ENCODE measurements around the gene AS3MT.
A peak's percentile ranks its signal among the peaks of the same experiment; 100 is the strongest.
"Not testable (repeated sequence)": the region's sequence is repeated elsewhere in the genome, so short reads cannot be mapped to it uniquely, and the experiment has no call there.

The AS3MT gene, protein sequence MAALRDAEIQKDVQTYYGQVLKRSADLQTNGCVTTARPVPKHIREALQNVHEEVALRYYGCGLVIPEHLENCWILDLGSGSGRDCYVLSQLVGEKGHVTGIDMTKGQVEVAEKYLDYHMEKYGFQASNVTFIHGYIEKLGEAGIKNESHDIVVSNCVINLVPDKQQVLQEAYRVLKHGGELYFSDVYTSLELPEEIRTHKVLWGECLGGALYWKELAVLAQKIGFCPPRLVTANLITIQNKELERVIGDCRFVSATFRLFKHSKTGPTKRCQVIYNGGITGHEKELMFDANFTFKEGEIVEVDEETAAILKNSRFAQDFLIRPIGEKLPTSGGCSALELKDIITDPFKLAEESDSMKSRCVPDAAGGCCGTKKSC

DNA sequence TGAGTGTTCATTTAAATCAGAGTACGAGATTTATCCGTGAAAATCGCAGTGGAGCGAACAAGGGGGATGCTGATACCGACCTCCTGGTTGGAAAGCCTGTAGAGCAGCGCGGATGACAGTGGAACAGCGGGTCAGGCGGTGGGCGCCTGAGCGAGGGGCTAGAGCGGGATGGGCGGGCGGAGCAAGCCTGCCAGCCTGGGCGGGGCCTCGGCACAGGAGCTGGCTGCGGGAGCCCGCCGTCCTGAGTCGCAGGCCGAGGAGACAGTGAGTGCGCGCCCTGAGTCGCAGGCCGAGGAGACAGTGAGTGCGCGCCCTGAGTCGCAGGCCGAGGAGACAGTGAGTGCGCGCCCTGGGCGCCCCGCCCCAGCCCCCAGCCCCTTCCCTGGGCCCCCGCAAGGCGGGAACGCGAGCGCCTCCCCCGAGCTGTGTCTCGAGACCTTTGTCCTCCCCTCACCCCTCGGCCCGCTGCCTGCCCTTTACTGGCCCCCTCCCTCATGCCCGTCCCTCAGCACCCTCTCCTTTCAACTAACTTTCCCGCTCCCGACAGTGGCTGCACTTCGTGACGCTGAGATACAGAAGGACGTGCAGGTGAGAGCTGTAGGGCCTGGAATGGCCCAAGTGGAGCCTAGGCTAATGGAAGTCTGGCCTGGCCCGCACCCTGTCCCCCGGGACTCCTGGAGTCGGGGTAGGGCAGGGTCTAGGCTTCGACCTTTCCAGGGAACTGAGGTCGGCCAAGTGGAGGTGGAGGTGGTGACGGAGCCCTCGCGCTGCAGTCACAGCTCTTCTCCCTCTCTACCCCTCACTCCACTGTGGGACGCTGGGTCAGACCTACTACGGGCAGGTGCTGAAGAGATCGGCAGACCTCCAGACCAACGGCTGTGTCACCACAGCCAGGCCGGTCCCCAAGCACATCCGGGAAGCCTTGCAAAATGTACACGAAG lies at the start of gene AS3MT:
TSS of gene AS3MT (plus strand) at position 213 of the 941 bp plus-strand sequence. CDS start at position 336, 123 bp downstream.
- H2AFZ ChIP-seq (ENCODE audit: low read depth, low read length) = peak within 1 kb of the TSS; percentile 92; the same call in 1 of the 2 replicates
- no peaks in the 10 kb centered on the region for H3K79me2 ChIP-seq (ENCODE audit: low read length)
- no peak for TF ChIP-seq EZH2phosphoT487 (IDR thresholded peaks at IDR 0.05; ENCODE audit: low read depth)
- TF ChIP-seq, protein P1, sequence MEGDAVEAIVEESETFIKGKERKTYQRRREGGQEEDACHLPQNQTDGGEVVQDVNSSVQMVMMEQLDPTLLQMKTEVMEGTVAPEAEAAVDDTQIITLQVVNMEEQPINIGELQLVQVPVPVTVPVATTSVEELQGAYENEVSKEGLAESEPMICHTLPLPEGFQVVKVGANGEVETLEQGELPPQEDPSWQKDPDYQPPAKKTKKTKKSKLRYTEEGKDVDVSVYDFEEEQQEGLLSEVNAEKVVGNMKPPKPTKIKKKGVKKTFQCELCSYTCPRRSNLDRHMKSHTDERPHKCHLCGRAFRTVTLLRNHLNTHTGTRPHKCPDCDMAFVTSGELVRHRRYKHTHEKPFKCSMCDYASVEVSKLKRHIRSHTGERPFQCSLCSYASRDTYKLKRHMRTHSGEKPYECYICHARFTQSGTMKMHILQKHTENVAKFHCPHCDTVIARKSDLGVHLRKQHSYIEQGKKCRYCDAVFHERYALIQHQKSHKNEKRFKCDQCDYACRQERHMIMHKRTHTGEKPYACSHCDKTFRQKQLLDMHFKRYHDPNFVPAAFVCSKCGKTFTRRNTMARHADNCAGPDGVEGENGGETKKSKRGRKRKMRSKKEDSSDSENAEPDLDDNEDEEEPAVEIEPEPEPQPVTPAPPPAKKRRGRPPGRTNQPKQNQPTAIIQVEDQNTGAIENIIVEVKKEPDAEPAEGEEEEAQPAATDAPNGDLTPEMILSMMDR (IDR thresholded peaks at IDR 0.05; ENCODE audit: low read depth, low read length) = no peak
- H3K4me3 ChIP-seq (ENCODE audit: low read length) = peak within 1 kb of the TSS; percentile 84
- H3K4me1 ChIP-seq (ENCODE audit: low read length) = no peaks in the 10 kb centered on the region
- no peak within 1 kb of the TSS for H3K27ac ChIP-seq (ENCODE audit: low read length)
- no peaks in the 10 kb centered on the region for H3K9me3 ChIP-seq (ENCODE audit: insufficient read depth, low read length)
- H3K4me2 ChIP-seq (ENCODE audit: low read length) = peak within 1 kb of the TSS; percentile 72
- no peaks in the 10 kb centered on the region for H4K20me1 ChIP-seq (ENCODE audit: insufficient read depth, low read length)
- no peaks in the 10 kb centered on the region for H3K36me3 ChIP-seq (replicated peaks; ENCODE audit: low read depth, low read length)
- peak within 1 kb of the TSS; percentile 61 for H3K9ac ChIP-seq (ENCODE audit: low read length)
- H3K27me3 ChIP-seq (ENCODE audit: low read depth, low read length) = no peaks in the 10 kb centered on the region

DNA sequence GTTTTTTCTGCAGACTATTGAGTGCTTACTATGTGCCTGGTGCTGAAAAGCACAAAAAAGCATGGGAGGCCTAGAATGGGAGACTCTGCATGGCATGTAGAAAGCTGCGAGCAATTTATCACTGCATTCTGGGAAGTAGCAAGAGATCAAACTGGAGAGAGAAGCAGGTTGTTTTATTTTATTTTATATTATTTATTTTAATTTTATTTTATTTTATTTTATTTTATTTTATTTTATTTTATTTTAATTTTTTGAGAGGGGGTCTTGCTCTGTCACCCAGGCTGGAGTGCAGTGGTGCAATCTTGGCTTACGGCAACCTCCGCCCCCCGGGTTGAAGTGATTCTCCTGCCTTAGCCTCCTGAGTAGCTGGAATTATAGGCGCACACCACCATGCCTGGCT lies 49.3 kb upstream of the AS3MT start:
- not testable (repeated sequence) for H3K27me3 ChIP-seq (ENCODE audit: low read depth, low read length); H3K4me2 ChIP-seq (ENCODE audit: low read length); H3K27ac ChIP-seq (ENCODE audit: low read length); H4K20me1 ChIP-seq (ENCODE audit: insufficient read depth, low read length); H3K4me1 ChIP-seq (ENCODE audit: low read length); H3K4me3 ChIP-seq (ENCODE audit: low read length); H2AFZ ChIP-seq (ENCODE audit: low read depth, low read length); H3K9me3 ChIP-seq (ENCODE audit: insufficient read depth, low read length); H3K79me2 ChIP-seq (ENCODE audit: low read length); H3K36me3 ChIP-seq (replicated peaks; ENCODE audit: low read depth, low read length); H3K9ac ChIP-seq (ENCODE audit: low read length)

DNA sequence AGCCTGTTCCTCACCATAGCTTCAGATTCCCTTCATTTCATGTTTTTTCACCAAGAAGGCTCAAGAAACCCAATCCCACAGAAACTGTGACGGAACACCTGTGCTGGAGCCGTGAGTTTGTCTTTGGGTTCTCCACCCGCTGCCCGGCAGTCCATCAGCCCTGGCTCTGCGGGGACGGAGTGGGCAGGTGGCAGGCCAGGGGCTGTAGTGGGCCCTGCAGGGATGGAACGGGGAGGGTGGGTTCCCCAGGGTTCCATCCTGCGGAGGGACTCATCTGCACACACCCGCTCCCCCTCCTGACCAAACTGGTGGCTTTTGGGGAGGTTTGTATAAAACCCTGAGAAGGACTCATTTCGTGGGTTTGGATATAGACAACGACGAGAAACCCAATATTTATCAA lies 47.0 kb upstream of the AS3MT start:
- H3K9me3 ChIP-seq (ENCODE audit: insufficient read depth, low read length) = no peaks in the 10 kb centered on the region
- no peak for TF ChIP-seq EZH2phosphoT487 (IDR thresholded peaks at IDR 0.05; ENCODE audit: low read depth)
- TF ChIP-seq, protein P1 (IDR thresholded peaks at IDR 0.05; ENCODE audit: low read depth, low read length) = no peak
- H3K4me2 ChIP-seq (ENCODE audit: low read length) = no peak overlapping the region
- H3K4me1 ChIP-seq (ENCODE audit: low read length) = peaks cover 6% of the 10 kb centered on the region
- H3K36me3 ChIP-seq (replicated peaks; ENCODE audit: low read depth, low read length) = no peaks in the 10 kb centered on the region
- no peak overlapping the region for H2AFZ ChIP-seq (ENCODE audit: low read depth, low read length)
- no peak overlapping the region for H3K4me3 ChIP-seq (ENCODE audit: low read length)
- no peaks in the 10 kb centered on the region for H4K20me1 ChIP-seq (ENCODE audit: insufficient read depth, low read length)
- no peak overlapping the region for H3K27ac ChIP-seq (ENCODE audit: low read length)
- no peaks in the 10 kb centered on the region for H3K79me2 ChIP-seq (ENCODE audit: low read length)
- no peak overlapping the region for H3K9ac ChIP-seq (ENCODE audit: low read length)
- no peaks in the 10 kb centered on the region for H3K27me3 ChIP-seq (ENCODE audit: low read depth, low read length)

DNA sequence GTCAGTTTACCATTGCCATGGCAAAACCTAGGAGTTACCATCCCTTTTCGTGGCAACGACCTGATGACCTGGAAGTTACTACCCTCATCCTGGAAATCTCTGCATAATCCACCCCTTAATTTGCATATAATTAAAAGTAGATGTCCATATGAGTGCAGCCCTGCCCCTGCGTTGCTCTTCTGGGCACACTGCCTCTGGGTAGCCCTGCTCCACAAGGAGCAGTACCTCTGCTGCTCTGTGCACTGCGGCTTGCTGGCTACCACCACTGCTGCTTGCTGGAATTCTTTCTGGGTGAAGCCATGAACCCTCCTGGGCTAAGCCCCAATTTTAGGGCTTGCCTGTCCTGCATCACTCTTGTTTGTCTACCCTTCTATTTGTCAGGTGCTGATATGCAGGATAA lies 44.6 kb upstream of the AS3MT start:
- Histone ChIP-seq H3K4me2 (ENCODE audit: low read length) (no peak overlapping the region), H3K4me1 (ENCODE audit: low read length) (no peaks in the 10 kb centered on the region), H2AFZ (ENCODE audit: low read depth, low read length) (no peak overlapping the region), H3K9me3 (ENCODE audit: insufficient read depth, low read length) (no peaks in the 10 kb centered on the region), H3K27ac (ENCODE audit: low read length) (no peak overlapping the region), H4K20me1 (ENCODE audit: insufficient read depth, low read length) (no peaks in the 10 kb centered on the region), H3K9ac (ENCODE audit: low read length) (no peak overlapping the region), H3K4me3 (ENCODE audit: low read length) (no peak overlapping the region), H3K79me2 (ENCODE audit: low read length) (no peaks in the 10 kb centered on the region), H3K27me3 (ENCODE audit: low read depth, low read length) (no peaks in the 10 kb centered on the region), H3K36me3 (replicated peaks; ENCODE audit: low read depth, low read length) (no peaks in the 10 kb centered on the region)
- TF ChIP-seq, protein P1 (IDR thresholded peaks at IDR 0.05; ENCODE audit: low read depth, low read length) = no peak
- no peak for TF ChIP-seq EZH2phosphoT487 (IDR thresholded peaks at IDR 0.05; ENCODE audit: low read depth)
